Sigmoid colon (tissue), 7 donors: ENCODE measurements around the gene CACNG7. TPM values are rescaled to one million over a fixed set of nuclear protein-coding genes. Genes with fewer than 3 reads are reported as not detected.

Experiments
- DNase-seq: peaks from one replicate; pipeline ENCODE4 v3.0.0-alpha.2; 2019
- H3K27ac ChIP-seq, 4 donors: fragments of 200-600 bp; sonication (generic); one replicate each; pipeline ENCODE4 v1.5.1; 2016 to 2019; ENCODE audit warnings: mild to moderate bottlenecking in 1 of 4
- H3K27me3 ChIP-seq, 3 donors: fragments of 200-600 bp; sonication (generic); one replicate each; pipeline ENCODE4 v1.5.1; 2019; ENCODE audit warnings: mild to moderate bottlenecking in 1 of 3
- H3K36me3 ChIP-seq, 4 donors: fragments of 200-600 bp; sonication (generic); one replicate each; pipeline ENCODE4 v1.5.1; 2016 to 2019
- H3K4me1 ChIP-seq, 4 donors: fragments of 200-600 bp; sonication (generic); one replicate each; pipeline ENCODE4 v1.5.1; 2017 to 2019
- H3K4me3 ChIP-seq, 4 donors: fragments of 200-600 bp; sonication (generic); one replicate each; pipeline ENCODE4 v1.5.1; 2017 to 2019; ENCODE audit warnings: mild to moderate bottlenecking in 2 of 4, moderate library complexity in 1 of 4
- H3K9me3 ChIP-seq, 4 donors: fragments of 200-600 bp in 3 of 4; sonication (generic) in 3 of 4; one replicate each; pipeline versions ENCODE4 v1.5.1 to v1.6.1; 2013 to 2019
- EP300 ChIP-seq, 4 donors: sonication (generic); formaldehyde crosslinking; IDR thresholded peaks; one replicate each; pipeline ENCODE4 v1.6.1; 2017; ENCODE audit warnings: antibody characterized with exemption in 4 of 4
- POLR2A ChIP-seq, 2 donors: fragments of 450-650 bp; IDR thresholded peaks; one replicate each; pipeline ENCODE4 v1.6.1; 2016; ENCODE audit warnings: antibody characterized with exemption in 2 of 2, mild to moderate bottlenecking in 2 of 2, moderate library complexity in 2 of 2
- POLR2AphosphoS5 ChIP-seq, 4 donors: sonication (generic); formaldehyde crosslinking; IDR thresholded peaks; one replicate each; pipeline ENCODE4 v1.6.1; 2017; ENCODE audit warnings: antibody characterized with exemption in 4 of 4
- WGBS, 2 donors: extraction: QIAGEN DNeasy Blood & Tissue Kit; methylation state at CpG; one replicate each; pipeline ENCODE4 v1.1.7; 2013; 5-methylcytosine and 5-hydroxymethylcytosine counted together
- intact Hi-C: fragments of 100-400 bp; cut with DNase I; formaldehyde crosslinking; loops from one replicate; pipeline ENCODE4 v1.15.1; 2023
- polyA plus RNA-seq, 3 donors: library from polyadenylated mRNA; stranded (reverse); fragments of 200-250 nt; gene quantifications; one replicate each; pipeline ENCODE4 v1.2.3, GENCODE V29; 2013
- total RNA-seq, 4 donors: library from RNA; depleted of rRNA; stranded (reverse); fragments of >200 nt; gene quantifications; one replicate each; pipeline ENCODE4 v1.1.0, GENCODE V29; 2016
- TF ChIP-seq, protein P1 (sequence below), 4 experiments: fragments of 450-650 bp in 3 of 4; fragments of 200-600 bp in 1 of 4; IDR thresholded peaks; one replicate each; pipeline ENCODE4 v1.5.1; 2016 to 2019; ENCODE audit warnings: antibody characterized with exemption in 4 of 4, mild to moderate bottlenecking in 3 of 4, moderate library complexity in 2 of 4
- donor health status: healthy with polysubstance abuse.
- donor health status: Bipolar disorder and iron deficiency.
- donor health status: healthy.

The CACNG7 gene
- total and polyA plus RNA-seq, 7 donors: 0.20 TPM; not detected in 6

DNA sequence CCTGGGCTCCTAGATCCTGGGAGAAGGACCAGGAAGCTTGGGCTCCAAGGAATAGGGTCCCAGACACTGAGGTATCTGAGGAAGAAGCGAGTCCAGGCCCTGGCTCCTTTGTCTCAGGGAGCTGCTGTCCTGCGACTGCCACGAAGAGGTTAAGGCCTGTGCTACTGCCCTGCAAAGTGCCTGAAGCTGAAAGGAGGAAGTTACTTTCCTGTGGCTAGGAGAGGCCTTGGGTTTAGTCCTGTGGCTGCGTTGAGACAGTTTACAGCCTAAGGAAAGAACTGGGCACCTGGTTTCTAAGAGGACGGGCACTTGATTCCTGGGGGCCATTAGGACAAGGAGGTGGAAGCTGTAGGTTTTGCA, 38.6 kb upstream of the CACNG7 start:
- DNase-seq: no peak
- no peaks in the 10 kb centered on the region for H3K27me3 ChIP-seq
- H3K27ac ChIP-seq: peak overlapping the region; percentile 94 to 98 (median 96)
- H3K9me3 ChIP-seq: no peaks in the 10 kb centered on the region
- peaks cover 12 to 39% (median 28%) of the 10 kb centered on the region in 4 donors for H3K36me3 ChIP-seq
- peaks cover 0 to 77% (median 73%) of the 10 kb centered on the region in 4 donors for H3K4me1 ChIP-seq
- intact Hi-C loops: no loop called here
- TF ChIP-seq POLR2A (IDR thresholded peaks at IDR 0.05) (no peak), EP300 (IDR thresholded peaks at IDR 0.05) (no peak), POLR2AphosphoS5 (IDR thresholded peaks at IDR 0.05) (no peak)
- TF ChIP-seq, protein P1, sequence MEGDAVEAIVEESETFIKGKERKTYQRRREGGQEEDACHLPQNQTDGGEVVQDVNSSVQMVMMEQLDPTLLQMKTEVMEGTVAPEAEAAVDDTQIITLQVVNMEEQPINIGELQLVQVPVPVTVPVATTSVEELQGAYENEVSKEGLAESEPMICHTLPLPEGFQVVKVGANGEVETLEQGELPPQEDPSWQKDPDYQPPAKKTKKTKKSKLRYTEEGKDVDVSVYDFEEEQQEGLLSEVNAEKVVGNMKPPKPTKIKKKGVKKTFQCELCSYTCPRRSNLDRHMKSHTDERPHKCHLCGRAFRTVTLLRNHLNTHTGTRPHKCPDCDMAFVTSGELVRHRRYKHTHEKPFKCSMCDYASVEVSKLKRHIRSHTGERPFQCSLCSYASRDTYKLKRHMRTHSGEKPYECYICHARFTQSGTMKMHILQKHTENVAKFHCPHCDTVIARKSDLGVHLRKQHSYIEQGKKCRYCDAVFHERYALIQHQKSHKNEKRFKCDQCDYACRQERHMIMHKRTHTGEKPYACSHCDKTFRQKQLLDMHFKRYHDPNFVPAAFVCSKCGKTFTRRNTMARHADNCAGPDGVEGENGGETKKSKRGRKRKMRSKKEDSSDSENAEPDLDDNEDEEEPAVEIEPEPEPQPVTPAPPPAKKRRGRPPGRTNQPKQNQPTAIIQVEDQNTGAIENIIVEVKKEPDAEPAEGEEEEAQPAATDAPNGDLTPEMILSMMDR (IDR thresholded peaks at IDR 0.05): no peak
- WGBS, 2 donors: 12 to 14% methylated on average over 5 of the region's 5 CpGs
- H3K4me3 ChIP-seq: peak overlapping the region in 3 of 4 donors; percentile 79 to 93 (median 91)

DNA sequence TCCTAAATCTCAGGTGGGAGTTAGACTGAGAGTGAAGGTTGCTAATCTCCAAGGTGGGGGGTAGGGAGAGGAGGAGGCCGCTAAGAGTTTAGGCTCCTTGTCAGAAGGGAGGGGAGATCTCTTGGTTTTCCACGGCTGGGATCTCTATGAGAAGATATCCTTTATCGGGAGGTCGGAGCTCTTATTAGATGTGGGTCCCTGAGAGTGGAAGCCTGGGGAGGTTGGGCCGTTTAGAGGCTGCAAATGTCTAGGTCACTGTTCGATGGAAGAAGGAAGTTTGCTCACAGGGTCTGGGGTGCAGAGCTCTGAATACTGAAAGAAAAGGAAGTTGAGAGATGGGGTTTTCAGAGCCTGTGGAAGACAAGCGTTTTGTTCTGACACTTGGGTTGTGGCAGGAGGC, 37.6 kb upstream of the CACNG7 start:
- Histone ChIP-seq H3K4me3 (no peak overlapping the region), H3K4me1 (peaks cover 0 to 77% (median 72%) of the 10 kb centered on the region in 4 donors), H3K27me3 (no peaks in the 10 kb centered on the region), H3K36me3 (peaks cover 12 to 45% (median 30%) of the 10 kb centered on the region in 4 donors), H3K27ac (peak overlapping the region; percentile 94 to 98 (median 96)), H3K9me3 (no peaks in the 10 kb centered on the region)
- intact Hi-C loops: no loop called here
- WGBS, 2 donors: 41 to 54% methylated on average over 7 of the region's 7 CpGs
- TF ChIP-seq, protein P1 (IDR thresholded peaks at IDR 0.05): no peak
- TF ChIP-seq EP300 (IDR thresholded peaks at IDR 0.05) (no peak), POLR2AphosphoS5 (IDR thresholded peaks at IDR 0.05) (no peak), POLR2A (IDR thresholded peaks at IDR 0.05) (no peak)
- DNase-seq: no peak

DNA sequence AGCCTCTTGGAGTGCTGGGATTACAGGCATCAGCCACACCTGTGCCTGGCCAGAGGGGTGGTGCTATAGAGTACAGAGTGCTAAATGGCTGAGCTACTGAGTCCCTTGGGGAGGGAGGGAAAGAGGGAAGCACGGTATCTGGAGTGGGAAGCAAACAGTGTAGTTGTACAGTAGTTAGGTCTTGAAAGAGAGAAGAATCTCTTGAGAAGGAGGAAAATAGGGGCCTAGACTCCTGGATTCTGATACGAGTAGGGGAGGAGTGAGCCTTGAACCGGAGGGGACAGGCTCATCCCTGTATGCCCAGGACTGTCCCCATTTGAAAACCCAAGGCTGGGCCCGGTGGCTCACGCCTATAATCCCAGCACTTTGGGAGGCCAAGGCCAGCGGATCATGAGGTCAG, 36.3 kb upstream of the CACNG7 start:
- Histone ChIP-seq H3K4me3 (no peak overlapping the region), H3K4me1 (peaks cover 0 to 80% (median 72%) of the 10 kb centered on the region in 4 donors), H3K9me3 (no peaks in the 10 kb centered on the region), H3K27ac (peak overlapping the region in 3 of 4 donors; percentile 13 to 94 (median 39)), H3K27me3 (no peaks in the 10 kb centered on the region), H3K36me3 (peaks cover 12 to 45% (median 30%) of the 10 kb centered on the region in 4 donors)
- TF ChIP-seq EP300 (IDR thresholded peaks at IDR 0.05) (no peak), POLR2AphosphoS5 (IDR thresholded peaks at IDR 0.05) (no peak), POLR2A (IDR thresholded peaks at IDR 0.05) (no peak)
- TF ChIP-seq, protein P1 (IDR thresholded peaks at IDR 0.05): no peak
- intact Hi-C loops: no loop called here
- no peak for DNase-seq
- WGBS, 2 donors: 73 to 84% methylated on average over 6 of the region's 6 CpGs

DNA sequence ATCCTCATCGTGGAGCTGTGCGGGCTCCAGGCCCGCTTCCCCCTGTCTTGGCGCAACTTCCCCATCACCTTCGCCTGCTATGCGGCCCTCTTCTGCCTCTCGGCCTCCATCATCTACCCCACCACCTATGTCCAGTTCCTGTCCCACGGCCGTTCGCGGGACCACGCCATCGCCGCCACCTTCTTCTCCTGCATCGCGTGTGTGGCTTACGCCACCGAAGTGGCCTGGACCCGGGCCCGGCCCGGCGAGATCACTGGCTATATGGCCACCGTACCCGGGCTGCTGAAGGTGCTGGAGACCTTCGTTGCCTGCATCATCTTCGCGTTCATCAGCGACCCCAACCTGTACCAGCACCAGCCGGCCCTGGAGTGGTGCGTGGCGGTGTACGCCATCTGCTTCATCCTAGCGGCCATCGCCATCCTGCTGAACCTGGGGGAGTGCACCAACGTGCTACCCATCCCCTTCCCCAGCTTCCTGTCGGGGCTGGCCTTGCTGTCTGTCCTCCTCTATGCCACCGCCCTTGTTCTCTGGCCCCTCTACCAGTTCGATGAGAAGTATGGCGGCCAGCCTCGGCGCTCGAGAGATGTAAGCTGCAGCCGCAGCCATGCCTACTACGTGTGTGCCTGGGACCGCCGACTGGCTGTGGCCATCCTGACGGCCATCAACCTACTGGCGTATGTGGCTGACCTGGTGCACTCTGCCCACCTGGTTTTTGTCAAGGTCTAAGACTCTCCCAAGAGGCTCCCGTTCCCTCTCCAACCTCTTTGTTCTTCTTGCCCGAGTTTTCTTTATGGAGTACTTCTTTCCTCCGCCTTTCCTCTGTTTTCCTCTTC, 35.1 kb upstream of the CACNG7 start:
- WGBS, 2 donors: 93 to 94% methylated on average over 51 of the region's 51 CpGs
- H3K4me3 ChIP-seq: no peak overlapping the region
- H3K27me3 ChIP-seq: peaks cover 0 to 4% (median 0%) of the 10 kb centered on the region in 3 donors
- intact Hi-C loops: no loop called here
- peaks cover 12 to 45% (median 30%) of the 10 kb centered on the region in 4 donors for H3K36me3 ChIP-seq
- no peaks in the 10 kb centered on the region for H3K9me3 ChIP-seq
- peak overlapping the region in 2 of 4 donors; percentile 28 to 94 for H3K27ac ChIP-seq
- no peak for DNase-seq
- TF ChIP-seq POLR2AphosphoS5 (IDR thresholded peaks at IDR 0.05) (peak in 1 of 4 donors; percentile 24), POLR2A (IDR thresholded peaks at IDR 0.05) (no peak), EP300 (IDR thresholded peaks at IDR 0.05) (no peak)
- peaks cover 0 to 86% (median 76%) of the 10 kb centered on the region in 4 donors for H3K4me1 ChIP-seq

DNA sequence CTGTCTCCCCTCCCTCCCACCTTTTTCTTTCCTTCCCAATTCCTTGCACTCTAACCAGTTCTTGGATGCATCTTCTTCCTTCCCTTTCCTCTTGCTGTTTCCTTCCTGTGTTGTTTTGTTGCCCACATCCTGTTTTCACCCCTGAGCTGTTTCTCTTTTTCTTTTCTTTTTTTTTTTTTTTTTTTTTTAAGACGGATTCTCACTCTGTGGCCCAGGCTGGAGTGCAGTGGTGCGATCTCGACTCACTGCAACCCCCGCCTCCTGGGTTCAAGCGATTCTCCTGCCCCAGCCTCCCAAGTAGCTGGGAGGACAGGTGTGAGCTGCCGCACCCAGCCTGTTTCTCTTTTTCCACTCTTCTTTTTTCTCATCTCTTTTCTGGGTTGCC, 34.5 kb upstream of the CACNG7 start:
- Histone ChIP-seq H3K4me1 (peaks cover 0 to 91% (median 82%) of the 10 kb centered on the region in 4 donors), H3K27ac (peak overlapping the region in 1 of 4 donors; percentile 41), H3K4me3 (no peak overlapping the region), H3K36me3 (peaks cover 12 to 45% (median 30%) of the 10 kb centered on the region in 4 donors), H3K27me3 (peaks cover 0 to 10% (median 5%) of the 10 kb centered on the region in 3 donors), H3K9me3 (no peaks in the 10 kb centered on the region)
- WGBS, 2 donors: 62 to 78% methylated on average over 6 of the region's 6 CpGs
- no peak for DNase-seq
- no peak for TF ChIP-seq EP300 (IDR thresholded peaks at IDR 0.05)
- TF ChIP-seq, protein P1 (IDR thresholded peaks at IDR 0.05): no peak
- no peak for TF ChIP-seq POLR2AphosphoS5 (IDR thresholded peaks at IDR 0.05)
- no peak for TF ChIP-seq POLR2A (IDR thresholded peaks at IDR 0.05)
- intact Hi-C loops: no loop called here
